ENCODE results near the gene LGR5.

Gene LGR5

GRCh38 chr12:71440345-71440762 lies 756 bp downstream of the LGR5 start:
- DNase-seq: no peak

DNA sequence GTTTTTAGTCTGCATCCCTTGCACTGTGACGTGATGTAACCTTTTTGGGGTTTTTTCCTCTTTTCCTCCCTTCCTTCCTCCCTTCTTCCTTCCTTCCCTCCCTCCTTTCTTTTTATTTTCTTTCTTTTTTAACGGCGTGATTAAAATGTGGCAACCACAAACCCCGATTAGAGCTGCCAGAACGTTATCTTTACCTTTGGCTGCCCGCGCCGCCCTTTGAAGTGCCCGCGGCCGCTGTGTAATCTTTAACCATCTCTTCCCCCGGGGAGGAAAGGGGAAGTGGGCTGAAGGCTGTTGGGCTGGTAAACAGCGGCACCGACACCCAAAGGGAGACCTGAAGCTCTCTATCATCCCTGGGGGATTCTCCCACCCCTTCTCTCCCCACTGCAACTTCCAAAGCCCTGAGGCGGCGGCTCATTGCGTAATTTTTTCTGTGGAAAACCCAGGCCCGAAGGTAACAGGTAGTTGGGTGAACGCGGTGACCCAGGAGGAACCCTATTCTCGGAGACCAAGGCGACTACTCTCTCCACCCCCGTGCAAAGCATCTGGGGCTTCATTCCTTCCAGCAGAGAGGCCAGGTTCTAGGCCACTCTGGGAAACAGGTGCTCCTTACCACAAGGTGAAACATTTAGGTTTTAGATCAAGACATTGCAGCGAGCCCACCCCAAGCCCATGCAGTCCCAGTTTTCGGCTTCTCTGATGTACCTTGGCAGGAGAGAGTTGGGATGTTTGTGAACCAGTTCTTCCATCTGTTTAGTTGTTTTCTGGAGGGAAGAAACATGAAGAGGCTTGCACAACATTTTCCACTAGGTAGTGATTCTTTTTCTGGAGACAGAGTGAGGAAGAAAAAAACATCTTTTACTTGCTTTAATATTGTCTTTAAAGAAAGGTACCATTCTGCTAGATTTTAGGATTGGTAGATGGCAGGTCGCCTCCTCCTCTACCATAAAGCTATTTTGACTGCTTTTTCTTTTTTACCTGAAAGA lies 1.5 kb downstream of the LGR5 start:
- no peak for DNase-seq

GRCh38 chr12:71441836-71442566 lies 2.4 kb downstream of the LGR5 start:
- DNase-seq: no peak

DNA sequence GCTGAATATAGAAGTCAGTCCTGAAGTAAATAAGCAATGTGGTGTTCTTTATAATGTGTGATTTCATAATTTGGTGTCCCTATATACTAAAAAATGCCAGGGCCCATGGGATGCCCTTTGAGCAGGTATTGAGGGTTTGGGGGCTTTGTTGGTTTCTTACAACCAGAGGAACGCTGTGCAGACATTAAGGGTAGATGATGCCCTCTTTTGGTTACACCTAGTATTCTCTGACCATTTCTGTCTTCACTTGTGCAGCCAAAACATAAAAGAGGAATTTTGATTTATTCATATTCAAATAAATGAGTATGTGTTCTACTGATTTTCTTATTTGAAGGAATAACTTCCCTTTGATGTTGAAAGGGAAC lies 3.0 kb downstream of the LGR5 start:
- no peak for DNase-seq

DNA sequence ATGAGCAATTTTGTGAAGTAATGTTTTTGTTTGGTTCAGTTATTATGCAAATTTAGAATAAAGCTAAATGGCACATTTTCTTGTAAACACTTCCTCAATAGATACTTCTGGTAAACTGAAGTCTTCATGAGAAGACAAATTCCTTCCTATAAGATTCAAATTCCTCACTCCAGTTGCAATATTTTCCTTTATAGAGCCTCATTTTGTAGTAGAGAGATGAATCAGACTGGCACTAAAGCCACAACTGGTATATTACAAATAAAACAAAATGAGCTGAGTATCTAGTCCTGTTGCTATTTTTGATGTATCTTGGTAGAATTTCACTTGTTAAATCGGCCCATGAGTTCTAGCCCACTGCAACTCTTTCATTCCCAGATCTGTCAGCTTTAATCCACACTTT lies 5.5 kb downstream of the LGR5 start:
- no peak for DNase-seq

- DNase-seq: no peak
Measured at GRCh38 chr12:71447691-71448132, 8.1 kb downstream of the LGR5 start.

- no peak for DNase-seq
Measured at GRCh38 chr12:71448150-71448581, 8.6 kb downstream of the LGR5 start.

DNA sequence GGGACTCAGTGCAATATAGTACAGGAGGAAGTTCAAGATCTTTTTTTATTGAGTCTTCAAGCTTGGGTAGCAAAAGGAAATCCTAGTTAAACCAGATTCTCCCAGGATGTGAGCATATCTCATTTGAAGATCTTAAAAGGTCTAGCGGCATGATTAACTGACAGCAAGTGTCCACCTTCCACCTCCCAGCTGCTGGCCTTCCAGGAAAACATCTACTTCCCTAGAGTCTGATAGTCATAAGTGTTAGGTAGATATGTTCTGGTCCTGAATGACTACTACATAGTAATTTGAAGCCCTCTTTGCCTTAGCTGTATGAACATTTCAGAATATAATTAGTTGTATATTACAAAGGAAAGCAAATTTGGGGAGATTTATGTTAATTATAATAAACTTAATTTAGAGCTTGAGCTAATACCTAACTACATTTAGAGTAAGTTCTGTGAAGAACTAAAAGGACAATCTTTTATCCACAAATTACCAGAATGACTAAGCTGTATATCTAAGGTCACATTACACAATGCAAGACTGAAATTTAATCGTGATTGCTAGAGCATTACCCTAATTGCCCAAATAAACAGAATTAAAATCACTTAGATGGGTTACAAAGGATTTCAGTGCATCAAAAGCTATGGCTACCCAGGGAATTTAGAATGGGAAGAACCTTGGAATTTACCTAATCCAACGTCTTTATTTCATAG lies 9.9 kb downstream of the LGR5 start:
- no peak for DNase-seq

GRCh38 chr12:71452006-71452405 lies 12.4 kb downstream of the LGR5 start:
- no peak for DNase-seq

DNA sequence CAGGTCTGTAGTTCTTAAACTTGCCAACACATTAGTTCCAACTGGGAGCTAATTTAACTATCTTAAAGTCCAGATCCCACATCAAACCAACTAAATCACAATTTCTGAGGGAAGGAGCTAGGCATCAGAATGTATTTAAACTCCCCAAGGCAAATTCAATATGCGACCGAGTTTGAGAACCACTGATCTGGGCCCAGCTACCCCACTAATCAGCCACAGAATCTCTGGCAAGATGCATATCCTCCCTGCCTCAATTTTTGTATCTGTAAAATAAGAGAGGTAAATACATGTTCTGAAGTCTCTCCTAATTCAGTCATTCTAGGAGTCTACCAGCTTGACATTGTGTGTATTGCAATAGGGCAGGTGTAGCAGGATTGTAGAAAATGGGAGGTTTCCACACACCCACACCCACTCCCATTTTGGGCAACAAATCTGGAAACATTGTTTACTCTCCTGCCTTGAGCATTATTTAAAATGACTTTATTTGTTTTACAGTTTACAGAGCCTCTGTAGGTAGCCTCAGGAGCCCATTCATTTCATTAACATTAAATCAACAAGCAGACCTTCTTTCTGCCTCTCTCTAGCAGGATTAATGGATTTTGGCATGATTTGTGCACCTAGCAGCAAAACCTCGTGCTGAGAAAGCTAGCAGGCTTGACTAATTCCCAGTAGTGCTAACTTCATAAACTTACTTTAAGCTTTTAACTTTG lies 15.6 kb downstream of the LGR5 start:
- no peak for DNase-seq

DNA sequence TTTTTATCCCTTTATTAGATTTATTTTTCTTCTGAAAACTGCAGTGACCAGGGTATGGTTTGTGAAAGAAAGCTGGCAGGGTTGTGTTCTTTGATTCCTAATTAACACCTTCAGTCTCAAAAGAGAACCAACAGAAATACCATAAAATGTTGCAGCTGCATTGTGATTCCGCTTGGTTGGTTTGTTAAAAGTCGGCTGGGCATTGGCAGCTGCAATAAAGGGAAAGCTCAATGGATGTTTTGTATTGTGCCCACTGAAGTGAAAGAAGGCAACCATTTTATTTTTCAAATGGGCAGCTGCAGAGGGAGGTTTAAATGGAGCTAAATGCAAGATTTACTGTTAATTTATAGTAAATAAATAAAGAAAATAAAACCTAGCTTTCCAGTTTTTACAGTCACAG lies 16.7 kb downstream of the LGR5 start:
- no peak for DNase-seq

DNA sequence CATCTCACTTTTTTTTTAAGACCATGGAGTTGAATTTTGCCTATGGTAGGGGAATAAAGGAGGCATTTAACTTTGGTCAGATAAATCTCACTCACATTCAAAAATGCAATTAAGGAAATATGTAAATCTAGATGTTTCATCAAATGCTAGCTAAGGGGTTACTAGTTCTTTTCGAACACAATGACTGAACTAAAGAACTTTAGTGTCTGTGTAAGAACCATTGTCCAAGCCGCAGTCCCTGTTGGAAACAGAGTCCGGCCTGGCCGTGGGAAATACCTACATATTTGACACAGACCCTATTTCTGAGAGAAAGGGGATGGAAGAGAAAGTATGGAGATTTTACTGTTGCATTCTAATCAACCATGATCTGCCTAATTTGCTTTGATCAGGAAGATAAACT lies 17.4 kb downstream of the LGR5 start:
- no peak for DNase-seq

DNA sequence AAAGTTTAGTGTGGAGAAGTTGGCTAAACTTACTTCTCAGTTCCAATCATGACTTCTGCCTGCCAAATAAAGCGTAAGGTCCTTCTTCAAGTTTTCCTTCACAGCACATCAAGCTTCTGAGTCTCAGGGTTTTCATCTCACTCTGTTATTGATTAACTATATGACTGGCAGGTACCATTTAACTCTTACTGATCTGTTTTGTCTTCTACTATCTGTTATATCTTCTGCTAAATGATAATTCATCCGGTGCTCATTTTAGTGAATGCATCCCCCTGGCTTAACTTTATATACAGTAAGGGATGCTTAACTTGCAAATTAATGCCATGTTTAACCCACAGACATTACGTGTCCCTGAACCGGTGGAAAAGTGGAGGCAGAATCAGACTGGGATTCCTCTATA lies 20.7 kb downstream of the LGR5 start:
- no peak for DNase-seq

DNA sequence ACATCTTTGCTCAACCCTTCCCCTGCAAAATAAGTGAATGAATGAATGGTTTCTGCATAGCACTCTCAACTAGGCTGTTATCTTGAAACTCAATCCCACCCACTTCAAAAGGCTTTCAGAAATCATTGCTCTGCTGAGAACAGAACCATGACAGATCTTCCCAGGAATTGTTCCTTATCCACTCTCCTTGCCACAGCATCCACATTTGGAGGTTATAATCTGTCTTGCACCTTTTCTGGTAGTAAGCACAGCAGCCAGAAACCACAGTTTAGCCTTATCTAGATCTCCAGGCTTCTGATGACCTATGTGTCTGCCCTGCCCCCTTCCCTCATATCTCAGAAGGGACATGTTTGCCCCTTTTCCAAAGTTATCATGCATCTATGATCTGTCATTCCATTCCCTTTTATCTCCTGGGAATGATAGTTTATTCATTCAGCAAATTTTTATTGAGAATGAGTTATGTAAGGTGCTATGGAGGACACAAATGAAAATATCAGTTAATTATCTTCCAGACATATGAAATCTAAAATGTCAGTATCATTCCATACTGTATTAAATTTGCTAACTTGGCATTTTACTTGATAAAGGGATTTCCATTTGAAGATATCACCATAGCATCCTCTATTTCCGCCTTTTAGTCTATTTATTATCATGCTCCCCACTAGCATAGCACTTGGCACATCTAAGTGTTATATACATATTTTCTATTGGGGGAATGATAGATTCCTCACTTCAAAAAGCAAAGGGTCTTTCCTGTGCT lies 21.4 kb downstream of the LGR5 start:
- DNase-seq: no peak

DNA sequence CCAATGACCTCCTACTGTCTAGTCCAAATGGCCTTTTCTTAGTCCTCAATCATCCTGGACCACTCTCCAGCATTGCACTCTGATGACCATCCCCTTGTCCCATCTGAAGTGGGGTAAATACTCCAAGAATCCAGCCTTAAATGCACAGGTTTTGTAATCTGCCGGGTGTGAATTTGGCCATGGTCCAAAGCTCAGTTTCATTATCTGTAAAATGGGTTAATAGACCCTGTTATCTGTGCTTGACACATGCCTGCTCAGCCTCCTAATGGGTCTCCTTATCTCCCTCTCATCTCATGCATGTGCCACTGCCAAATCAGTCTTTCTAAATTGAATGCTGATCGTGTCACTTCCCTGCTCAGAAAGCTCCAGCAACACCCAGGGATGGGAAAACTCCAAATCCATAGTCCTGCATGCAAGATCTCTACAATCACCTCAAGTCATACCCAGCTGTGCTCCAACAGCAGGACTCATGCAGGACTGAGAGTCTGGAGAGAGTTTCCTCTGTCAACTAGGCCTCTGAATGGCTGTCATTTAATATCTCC lies 22.3 kb downstream of the LGR5 start:
- DNase-seq: no peak

- no peak for DNase-seq
Measured at GRCh38 chr12:71465796-71466195, 26.2 kb downstream of the LGR5 start.

- DNase-seq: no peak
Measured at GRCh38 chr12:71469258-71469750, 29.7 kb downstream of the LGR5 start.

GRCh38 chr12:71472441-71472911 lies 32.9 kb downstream of the LGR5 start:
- no peak for DNase-seq

DNA sequence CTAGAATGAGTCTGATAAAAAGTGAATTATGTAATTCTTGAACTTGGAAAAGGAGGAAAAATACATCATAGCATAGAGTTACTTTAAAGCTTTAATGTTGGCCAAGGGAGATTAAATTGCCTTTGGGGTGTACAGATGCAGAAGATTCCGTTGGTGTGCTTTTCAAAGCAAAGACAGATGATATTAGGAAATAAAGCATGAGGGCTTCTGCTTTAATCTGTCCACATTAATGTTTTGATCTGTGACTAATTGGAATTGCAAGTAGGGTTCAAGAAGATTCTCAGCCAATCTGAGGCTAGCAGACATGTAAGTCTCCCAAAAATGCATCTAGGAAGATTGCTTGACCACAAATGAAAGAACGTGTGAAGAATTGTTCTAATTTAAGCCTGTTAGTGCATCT lies 35.2 kb downstream of the LGR5 start:
- DNase-seq: no peak

- DNase-seq: no peak
Measured at GRCh38 chr12:71475280-71475679, 35.7 kb downstream of the LGR5 start.

DNA sequence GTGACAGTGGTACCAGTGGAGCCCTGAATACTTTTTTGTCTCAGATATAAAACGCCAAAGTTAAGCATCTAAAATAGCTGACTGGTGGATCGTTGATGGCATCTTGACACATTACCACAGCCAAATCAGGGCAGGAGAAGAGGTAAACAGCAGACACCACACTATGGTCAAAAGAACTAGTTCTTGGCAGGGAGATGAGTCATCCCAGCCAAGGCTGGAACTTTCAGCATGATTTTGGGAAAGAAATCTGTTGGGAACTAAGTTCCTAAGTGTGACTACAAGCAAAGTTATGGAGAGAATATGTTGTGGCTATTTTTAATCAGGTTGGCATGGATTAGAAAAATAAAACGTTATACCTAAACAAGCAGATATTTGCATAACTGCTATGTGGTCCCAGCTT lies 36.9 kb downstream of the LGR5 start:
- no peak for DNase-seq

Data from activated CD4-positive, alpha-beta T cell treated with anti-CD3 and anti-CD28 coated beads, Interleukin-2, amount 50 U/mL, for 48 hours (primary cell).